H1 (cell line): Measurements from ENCODE around the gene SCIMP. TPM values are rescaled to one million over a fixed set of nuclear protein-coding genes. Genes with fewer than 3 reads are reported as not detected.

Experiments used
- CTCF ChIA-PET: fragments of 300-600 bp; sonication (Branson Sonifier 250); formaldehyde crosslinking; loops from one replicate; lab custom pipeline; 2021; ENCODE audit not compliant: partially characterized antibody; lab: Charles Lee
- POLR2A ChIA-PET: fragments of 300-600 bp; sonication (Branson Sonifier 250); formaldehyde crosslinking; loops from one replicate; lab custom pipeline; 2021; ENCODE audit warnings: inconsistent platforms; ENCODE audit not compliant: partially characterized antibody; lab: Charles Lee
- DNase-seq, 2 experiments: peaks; one replicate each; pipeline versions ENCODE4 v3.0.0 to v3.0.0-alpha.2; 2010 to 2022; ENCODE audit warnings: low spot score in 2 of 2, low read depth in 1 of 2, mixed read lengths in 1 of 2
- FAIRE-seq: peaks from 2 replicates; lab custom pipeline; 2011; peaks lifted over from hg19 to GRCh38; lab: Jason Lieb, UNC
- H2AFZ ChIP-seq: 2 replicates; pipeline ENCODE4 v1.8.1; 2012; ENCODE audit warnings: low read length, inconsistent platforms
- H2AK5ac ChIP-seq: 2 replicates; pipeline ENCODE4 v1.6.1; 2013; ENCODE audit warnings: low read depth, low read length
- H2BK120ac ChIP-seq: replicated peaks from 2 replicates; pipeline ENCODE3; 2013; ENCODE audit warnings: low read depth, low read length, inconsistent platforms
- H2BK12ac ChIP-seq: 2 replicates; pipeline ENCODE4 v1.6.1; 2013; ENCODE audit warnings: low read depth, low read length
- H2BK15ac ChIP-seq: 2 replicates; pipeline ENCODE4 v1.6.1; 2013; ENCODE audit warnings: low read length
- H2BK20ac ChIP-seq: 2 replicates; pipeline ENCODE4 v1.6.1; 2013; ENCODE audit warnings: low read length
- H2BK5ac ChIP-seq: 2 replicates; pipeline ENCODE4 v1.6.1; 2013; ENCODE audit warnings: low read depth, low read length
- H3K14ac ChIP-seq: 2 replicates; pipeline ENCODE4 v1.6.1; 2013; ENCODE audit warnings: inconsistent platforms; ENCODE audit not compliant: insufficient read length
- H3K18ac ChIP-seq: 2 replicates; pipeline ENCODE4 v1.6.1; 2013; ENCODE audit warnings: low read length; ENCODE audit errors: extremely low read depth
- H3K23ac ChIP-seq: 2 replicates; pipeline ENCODE4 v1.6.1; 2013; ENCODE audit warnings: inconsistent platforms; ENCODE audit not compliant: insufficient read length
- H3K23me2 ChIP-seq: 2 replicates; pipeline ENCODE4 v1.6.1; 2013; ENCODE audit warnings: low read depth, low read length
- H3K27ac ChIP-seq: 2 replicates; pipeline ENCODE4 v1.6.1; 2011; ENCODE audit warnings: low read depth, low read length, inconsistent platforms
- H3K27me3 ChIP-seq, 4 experiments: replicated peaks in 1 of 4; 1 replicate in 1 of 4; 2 replicates in 3 of 4; pipeline versions ENCODE4 v1.6.1 to v1.8.1; 2011 to 2013; ENCODE audit warnings: low read length in 3 of 4, mild to moderate bottlenecking in 3 of 4, inconsistent platforms in 2 of 4, mixed read lengths in 2 of 4, moderate library complexity in 1 of 4; ENCODE audit not compliant: control insufficient read depth in 3 of 4, insufficient read depth in 3 of 4; ENCODE audit errors: extremely low read depth in 1 of 4
- H3K36me3 ChIP-seq, 4 experiments: 2 replicates each; pipeline versions ENCODE4 v1.6.1 to v1.8.1; 2011 to 2013; ENCODE audit warnings: mild to moderate bottlenecking in 4 of 4, low read length in 3 of 4, moderate library complexity in 2 of 4, control low read depth in 1 of 4, inconsistent platforms in 1 of 4; ENCODE audit not compliant: insufficient read depth in 4 of 4, control insufficient read depth in 2 of 4
- H3K4ac ChIP-seq: replicated peaks from 2 replicates; pipeline ENCODE3; 2013; ENCODE audit warnings: low read length, low read depth, mixed read lengths, inconsistent platforms; ENCODE audit not compliant: insufficient read length
- H3K4me1 ChIP-seq, 4 experiments: replicated peaks in 1 of 4; 1 replicate in 1 of 4; 2 replicates in 3 of 4; pipeline versions ENCODE4 v1.6.1 to v1.8.1; 2011 to 2013; ENCODE audit warnings: low read length in 3 of 4, inconsistent platforms in 2 of 4, mixed read lengths in 1 of 4; ENCODE audit not compliant: insufficient read depth in 4 of 4, control insufficient read depth in 3 of 4
- H3K4me2 ChIP-seq, 2 experiments: 2 replicates each; pipeline versions ENCODE4 v1.6.1 to v1.8.1; 2011 to 2013; ENCODE audit warnings: low read depth in 2 of 2, low read length in 2 of 2, control low read depth in 1 of 2, inconsistent platforms in 1 of 2, mild to moderate bottlenecking in 1 of 2; ENCODE audit not compliant: insufficient read depth in 1 of 2
- H3K4me3 ChIP-seq, 4 experiments: fragments of 200-600, 300-600 bp in 1 of 4; sonication (generic), shearing (Covaris generic), sonication (Bioruptor Twin) in 1 of 4; 2 replicates each; pipeline versions ENCODE4 v1.5.1 to v1.8.1; 2011 to 2016; ENCODE audit warnings: low read length in 4 of 4, low read depth in 3 of 4, control low read depth in 2 of 4, inconsistent platforms in 2 of 4, mild to moderate bottlenecking in 2 of 4, mixed read lengths in 1 of 4, moderate library complexity in 1 of 4; ENCODE audit not compliant: insufficient read depth in 2 of 4; ENCODE audit errors: extremely low read depth in 1 of 4
- H3K56ac ChIP-seq: replicated peaks from 2 replicates; pipeline ENCODE3; 2013; ENCODE audit warnings: low read depth, mild to moderate bottlenecking, mixed read lengths, low read length, inconsistent platforms; ENCODE audit not compliant: insufficient read length
- H3K79me1 ChIP-seq: 2 replicates; pipeline ENCODE4 v1.6.1; 2013; ENCODE audit warnings: low read depth, low read length, control low read depth
- H3K79me2 ChIP-seq, 2 experiments: 2 replicates each; pipeline versions ENCODE4 v1.6.1 to v1.8.1; 2012 to 2013; ENCODE audit warnings: low read length in 2 of 2, mild to moderate bottlenecking in 2 of 2, inconsistent platforms in 1 of 2; ENCODE audit not compliant: insufficient read depth in 2 of 2, control insufficient read depth in 1 of 2
- H3K9ac ChIP-seq, 4 experiments: replicated peaks in 1 of 4; 1 replicate in 1 of 4; 2 replicates in 3 of 4; pipeline versions ENCODE4 v1.6.1 to v1.8.1; 2011 to 2013; ENCODE audit warnings: low read depth in 3 of 4, low read length in 3 of 4, control low read depth in 2 of 4, mild to moderate bottlenecking in 2 of 4, moderate library complexity in 2 of 4, inconsistent platforms in 1 of 4; ENCODE audit errors: extremely low read depth in 1 of 4
- H3K9me3 ChIP-seq, 2 experiments: 2 replicates each; pipeline versions ENCODE4 v1.6.1 to v1.8.1; 2012 to 2013; ENCODE audit warnings: mild to moderate bottlenecking in 2 of 2, moderate library complexity in 2 of 2, control low read depth in 1 of 2, inconsistent platforms in 1 of 2, low read depth in 1 of 2, low read length in 1 of 2, mixed read lengths in 1 of 2; ENCODE audit not compliant: insufficient read depth in 2 of 2
- H4K20me1 ChIP-seq, 2 experiments: replicated peaks in 1 of 2; 2 replicates each; pipeline versions ENCODE3 to v1.8.1; 2011 to 2013; ENCODE audit warnings: inconsistent platforms in 2 of 2, low read length in 2 of 2, mild to moderate bottlenecking in 1 of 2; ENCODE audit not compliant: insufficient read depth in 2 of 2, control insufficient read depth in 1 of 2
- H4K5ac ChIP-seq: 2 replicates; pipeline ENCODE4 v1.6.1; 2013; ENCODE audit warnings: low read length, low read depth, mixed read lengths, inconsistent platforms; ENCODE audit not compliant: insufficient read length
- H4K8ac ChIP-seq: 2 replicates; pipeline ENCODE4 v1.8.0; 2013; ENCODE audit warnings: mild to moderate bottlenecking, moderate library complexity, low read length, inconsistent platforms; ENCODE audit not compliant: insufficient read depth; ENCODE audit errors: extremely low read depth
- H4K91ac ChIP-seq: replicated peaks from 2 replicates; pipeline ENCODE3; 2013; ENCODE audit warnings: low read length, mixed read lengths, inconsistent platforms; ENCODE audit not compliant: insufficient read length
- BACH1 ChIP-seq: IDR thresholded peaks from 2 replicates; pipeline ENCODE4 v1.6.1; 2012; ENCODE audit warnings: low read length, improper control_type of control experiment
- CBX5 ChIP-seq: fragments of 300-800, 300-1000 bp; sonication (generic); IDR thresholded peaks from 2 replicates; pipeline ENCODE4 v1.7.1; 2016; ENCODE audit warnings: antibody characterized with exemption, low read length, low read depth
- GTF2F1 ChIP-seq: IDR thresholded peaks from 2 replicates; pipeline ENCODE4 v1.6.1; 2012; ENCODE audit warnings: low read depth, low read length, improper control_type of control experiment, borderline replicate concordance
- HDAC2 ChIP-seq, 2 experiments: fragments of 300-600 bp in 1 of 2; sonication (generic) in 1 of 2; IDR thresholded peaks; 2 replicates each; pipeline ENCODE4 v1.6.1; 2011 to 2012; ENCODE audit warnings: low read depth in 2 of 2, low read length in 2 of 2, mild to moderate bottlenecking in 2 of 2, moderate library complexity in 2 of 2, borderline replicate concordance in 1 of 2, inconsistent platforms in 1 of 2
- NANOG ChIP-seq: IDR thresholded peaks from 2 replicates; pipeline ENCODE4 v1.6.1; 2011; ENCODE audit warnings: low read length, low read depth, mild to moderate bottlenecking, inconsistent platforms; ENCODE audit not compliant: insufficient read depth, poor library complexity, severe bottlenecking
- SAP30 ChIP-seq: fragments of 300-600 bp; sonication (generic); IDR thresholded peaks from 2 replicates; pipeline ENCODE4 v1.7.1; 2012; ENCODE audit warnings: low read length, moderate library complexity, mild to moderate bottlenecking, inconsistent platforms; ENCODE audit not compliant: insufficient read depth, insufficient replicate concordance
- SIRT6 ChIP-seq: IDR thresholded peaks from one replicate; pipeline ENCODE4 v1.7.1; 2012; ENCODE audit warnings: low read length, inconsistent platforms
- SUZ12 ChIP-seq: fragments of 200-600 bp; sonication (generic); IDR thresholded peaks from 2 replicates; pipeline ENCODE4 v1.6.1; 2012; ENCODE audit warnings: mild to moderate bottlenecking, inconsistent platforms, low read length, moderate library complexity, mixed read lengths
- ZNF274 ChIP-seq: IDR thresholded peaks from 2 replicates; pipeline ENCODE4 v1.7.0; 2012; ENCODE audit warnings: low read length, borderline replicate concordance; ENCODE audit errors: extremely low read depth
- WGBS, 2 experiments: shearing (Covaris generic) in 1 of 2; methylation state at CpG; one replicate each; pipeline versions ENCODE4 v1.1.6 to v1.1.7; 2013 to 2015; ENCODE audit warnings: low lambda C conversion rate in 2 of 2, mixed read lengths in 2 of 2, inconsistent platforms in 1 of 2, low coverage in 1 of 2, missing lambda C conversion rate in 1 of 2; ENCODE audit not compliant: insufficient replicate concordance in 2 of 2, insufficient coverage in 1 of 2, insufficient read length in 1 of 2; ENCODE audit errors: extremely low coverage in 1 of 2, missing lambda C conversion rate in 1 of 2; 5-methylcytosine and 5-hydroxymethylcytosine counted together
- polyA plus RNA-seq, 7 experiments: library from polyadenylated mRNA; depleted of rRNA in 3 of 7; stranded (reverse) in 5 of 7; unstranded in 2 of 7; fragments of >200 nt in 5 of 7; fragments of 200-250 nt in 2 of 7; gene quantifications; 1 replicate in 5 of 7; 2 replicates in 1 of 7; 4 replicates in 1 of 7; pipeline versions ENCODE4 v1.2.1 to v1.2.3, GENCODE V29; 2011 to 2013; ENCODE audit warnings: missing spikeins in 2 of 7, mixed read lengths in 2 of 7
- total RNA-seq: library from RNA; stranded (reverse); fragmentation: NEBNext Ultra II Directional; extraction: Animal tissue kit (Norgen Biotek cat#: 25700); gene quantifications from 2 replicates; pipeline ENCODE4 v1.2.1, GENCODE V29; 2021

SCIMP gene
- total and polyA plus RNA-seq, 2 of the 8 experiments (the other 6 are each of a cell fraction or from before 2014, with no cell fraction given), result not detected

DNA sequence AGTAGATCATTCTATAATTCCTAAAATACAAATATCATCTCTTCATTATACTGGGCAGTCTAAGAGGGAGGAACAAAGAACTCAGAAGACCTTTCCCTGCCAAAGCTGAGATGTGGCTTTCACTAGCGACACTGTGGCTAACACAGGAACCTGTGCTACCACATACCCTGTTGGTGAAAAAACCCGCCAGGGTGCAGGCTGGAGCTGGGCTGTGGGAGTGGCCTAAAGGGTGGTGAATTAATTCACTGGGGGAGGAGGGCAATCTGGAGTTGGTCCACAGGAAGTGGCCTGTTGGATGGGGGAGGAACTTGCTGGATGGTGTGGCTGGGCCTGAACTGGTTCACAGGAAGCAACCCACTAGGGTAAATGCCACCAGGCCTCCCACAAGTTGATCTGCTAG lies 50.4 kb downstream of the SCIMP start:
- no peak overlapping the region for H2AK5ac ChIP-seq
- no peak for FAIRE-seq
- H3K9me3 ChIP-seq, result peaks cover 87 to 92% of the 10 kb centered on the region in 2 experiments
- H3K4me3 ChIP-seq, result peak overlapping the region in 1 of 4 experiments; percentile 18; a peak in 1 of 8 replicates
- H3K14ac ChIP-seq, result no peak overlapping the region
- H2BK120ac ChIP-seq, result no peak overlapping the region
- no peak overlapping the region for H2AFZ ChIP-seq
- H3K23me2 ChIP-seq, result no peaks in the 10 kb centered on the region
- 91% methylated on average over 2 of the region's 2 CpGs; no CpG with 5 or more reads in 1 of the 2 experiments for WGBS, 2 experiments
- no peak for TF ChIP-seq SAP30
- TF ChIP-seq CBX5, result no peak
- no peak for TF ChIP-seq GTF2F1
- no peak for TF ChIP-seq BACH1
- no peak for TF ChIP-seq SUZ12
- no peak for TF ChIP-seq HDAC2 (IDR thresholded peaks at IDR 0.05; ENCODE audit: borderline replicate concordance in 1 of 2, low read depth in 2 of 2, low read length in 2 of 2)
- no peak for TF ChIP-seq SIRT6
- no peak for TF ChIP-seq NANOG
- no peak for TF ChIP-seq ZNF274
- TF ChIP-seq, all 59 proteins: peak for 0
- ChIA-PET POLR2A (interaction anchor here (3.4 kb wide), 1 partner anchor 7 kb away, joined by 23 read pairs; the partner anchor contains the start of gene ZNF594), CTCF (interaction anchor here (1.1 kb wide), 1 partner anchor 69 kb away, joined by 3 read pairs; no protein-coding TSS in a partner anchor)
- Histone ChIP-seq H3K36me3 (peaks cover 0 to 78% (median 27%) of the 10 kb centered on the region in 4 experiments; a peak in 5 of 8 replicates), H3K4me1 (no peaks in the 10 kb centered on the region), H3K79me1 (no peaks in the 10 kb centered on the region), H3K9ac (no peak overlapping the region), H3K79me2 (no peaks in the 10 kb centered on the region), H3K56ac (no peak overlapping the region), H3K27me3 (no peaks in the 10 kb centered on the region), H3K23ac (no peak overlapping the region), H2BK20ac (no peak overlapping the region), H4K8ac (no peak overlapping the region), H4K5ac (no peak overlapping the region), H3K4ac (no peak overlapping the region), H2BK5ac (no peak overlapping the region), H4K91ac (no peak overlapping the region), H3K27ac (no peak overlapping the region), H4K20me1 (no peaks in the 10 kb centered on the region), H2BK12ac (no peak overlapping the region), H3K4me2 (no peak overlapping the region), H2BK15ac (no peak overlapping the region), H3K18ac (no peak overlapping the region)
- DNase-seq, result no peak
